Stimulated activated CD8-positive, alpha-beta memory T cell treated with anti-CD3 and anti-CD28 coated beads, Interleukin-7, amount 100 ng/mL, for 1 hour (primary cell): ENCODE measurements around the gene FRMPD3.
"Not testable (repeated sequence)": the region's sequence is repeated elsewhere in the genome, so short reads cannot be mapped to it uniquely, and the experiment has no call there.

Source experiments
- DNase-seq, 2 donors: peaks; one replicate each; pipeline ENCODE4 v3.0.0-alpha.2; 2020; ENCODE audit warnings: low read depth in 2 of 2

FRMPD3 gene

DNA sequence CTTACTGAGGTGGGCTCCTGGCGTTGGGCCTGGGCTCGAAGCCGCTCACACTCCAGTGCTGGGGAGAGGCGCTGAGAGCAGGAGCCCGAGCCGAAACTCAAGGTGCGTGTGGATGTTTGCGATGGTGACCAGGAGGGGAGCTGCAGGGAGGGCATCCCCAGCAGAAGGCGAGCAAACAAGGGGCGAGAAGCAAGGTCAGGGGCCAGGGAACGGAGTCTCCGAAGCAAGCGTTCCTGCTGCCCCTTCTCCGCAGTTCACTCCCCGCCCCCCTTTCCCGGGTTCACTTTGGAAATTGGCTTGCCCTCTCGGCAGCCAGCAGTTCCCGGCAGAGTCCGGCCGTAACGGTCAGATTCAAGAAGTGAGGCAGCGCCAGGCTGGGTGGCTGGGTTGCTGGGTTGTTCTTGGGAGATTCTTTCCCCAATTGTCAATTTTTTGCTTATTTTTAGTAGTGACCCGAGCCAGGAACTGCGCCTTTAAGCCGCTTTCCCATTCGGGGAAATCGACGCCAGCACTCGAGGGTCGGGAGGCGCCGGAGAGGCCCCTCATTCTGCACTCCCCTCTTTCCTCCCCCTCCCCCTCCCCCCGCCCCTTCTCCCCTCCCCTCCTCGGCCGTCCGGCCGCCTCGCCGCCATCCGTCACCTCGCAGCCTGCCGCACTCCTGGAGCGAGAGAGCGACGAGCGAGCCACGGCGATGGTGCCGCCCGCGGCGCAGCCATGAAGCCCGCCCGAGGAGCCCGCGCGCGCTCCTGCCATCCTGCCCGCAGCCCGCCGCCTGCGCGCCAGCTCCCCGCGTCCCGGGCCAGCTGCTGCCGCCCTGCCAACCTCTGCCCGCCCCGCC, at the start of gene FRMPD3:
Gene FRMPD3, plus strand, starts transcription at position 655 of the 838 bp plus-strand sequence. CDS start 76,937 bp downstream, outside the sequence.
- no peak for DNase-seq

DNA sequence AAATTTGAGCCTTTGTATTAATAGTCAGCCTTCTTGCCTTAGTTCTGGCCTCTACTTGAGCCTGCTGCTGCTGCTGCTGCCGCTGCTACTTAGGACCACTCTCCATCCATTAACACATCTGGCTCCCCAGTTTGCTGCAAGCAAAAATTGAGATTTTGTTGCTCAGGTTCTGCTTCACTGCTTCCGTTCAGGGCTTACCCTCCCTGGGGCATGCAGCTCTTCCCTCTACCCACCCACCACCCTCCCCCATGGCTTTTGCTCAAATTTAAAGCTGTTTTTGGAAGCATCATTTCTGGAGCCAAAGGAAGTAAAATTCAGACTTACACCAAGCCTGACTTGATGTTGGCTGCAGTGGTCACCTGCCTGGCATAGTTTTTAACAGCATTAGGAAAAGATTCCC, 28.9 kb upstream of the FRMPD3 start:
- DNase-seq: no peak

DNA sequence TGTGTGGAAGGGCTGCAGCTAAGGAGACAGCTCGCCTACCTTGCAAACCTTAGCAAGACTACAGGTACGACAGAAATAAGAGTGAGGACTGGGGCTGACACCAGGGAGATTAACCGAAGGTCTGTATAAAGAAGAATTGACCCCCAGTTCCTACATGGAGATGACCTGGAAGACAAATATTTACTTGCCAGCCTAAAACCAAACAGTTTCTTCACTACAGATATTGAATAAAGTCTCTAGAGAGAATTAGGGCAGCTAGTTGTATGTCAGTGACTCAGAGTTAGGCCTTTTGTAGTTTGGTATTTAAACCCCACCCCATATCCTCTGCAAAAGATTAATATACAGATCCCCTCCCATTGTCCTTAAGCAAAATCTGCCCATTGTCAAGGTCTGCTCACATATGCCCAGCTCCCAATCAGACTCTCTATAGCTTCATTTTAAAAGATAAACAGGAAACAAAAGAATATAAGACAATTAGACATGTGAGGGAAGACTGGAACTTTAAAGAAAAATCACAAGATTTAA, 28.1 kb upstream of the FRMPD3 start:
- no peak for DNase-seq

DNA sequence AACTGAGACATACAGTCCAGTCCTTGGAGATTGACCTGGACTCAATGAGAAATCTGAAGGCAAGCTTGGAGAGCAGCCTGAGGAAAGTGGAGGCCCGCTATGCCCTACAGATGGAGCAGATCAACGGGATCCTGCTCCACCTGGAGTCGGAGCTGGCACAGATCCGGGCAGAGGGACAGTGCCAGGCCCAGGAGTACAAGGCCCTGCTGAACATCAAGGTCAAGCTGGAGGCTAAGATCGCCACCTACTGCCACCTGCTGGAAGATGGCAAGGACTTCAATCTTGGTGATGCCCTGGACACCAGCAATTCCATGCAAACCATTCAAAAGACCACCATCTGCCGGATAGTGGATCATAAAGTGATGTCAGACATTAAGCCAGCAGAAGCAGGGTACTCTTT, 20.4 kb upstream of the FRMPD3 start:
- no peak for DNase-seq

DNA sequence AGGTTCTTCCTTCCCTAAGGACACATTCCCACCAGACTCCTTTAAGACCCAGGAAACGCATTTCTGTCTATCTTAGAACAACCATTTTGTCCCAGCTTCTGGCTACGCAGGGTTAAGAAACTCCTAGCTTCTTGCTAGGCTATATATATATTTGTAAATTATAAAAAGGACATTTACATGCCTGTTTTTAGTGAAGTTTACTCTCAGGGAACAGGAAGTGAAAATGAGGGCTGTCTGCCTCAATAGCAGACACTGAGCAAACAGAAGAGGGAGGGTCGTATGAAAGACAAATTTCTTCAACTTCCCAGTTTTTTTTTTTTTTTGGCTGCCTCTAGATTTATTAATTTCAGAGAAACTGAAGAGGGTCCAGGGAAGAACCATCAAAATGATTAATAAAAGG, 9.3 kb upstream of the FRMPD3 start:
- no peak for DNase-seq

DNA sequence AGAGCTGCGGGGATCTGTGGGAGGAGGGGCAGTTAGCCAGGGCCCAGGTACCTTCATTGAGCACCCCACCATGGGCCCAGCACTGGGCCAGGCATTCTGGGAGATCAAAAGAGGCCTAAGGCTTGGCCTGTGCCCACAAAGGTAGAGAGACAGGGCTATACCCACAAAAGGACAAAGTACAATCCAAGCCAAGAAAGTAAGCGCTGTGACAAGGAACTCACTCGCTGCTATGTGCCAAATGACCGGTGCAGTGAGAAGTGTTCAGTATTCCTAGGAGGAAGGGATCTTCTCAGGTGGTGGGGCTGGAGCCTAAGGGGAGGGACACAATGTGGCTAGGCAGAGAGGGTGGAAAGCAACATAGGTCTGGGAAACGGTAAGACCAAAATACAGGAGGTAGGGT, 8.8 kb upstream of the FRMPD3 start:
- no peak for DNase-seq

DNA sequence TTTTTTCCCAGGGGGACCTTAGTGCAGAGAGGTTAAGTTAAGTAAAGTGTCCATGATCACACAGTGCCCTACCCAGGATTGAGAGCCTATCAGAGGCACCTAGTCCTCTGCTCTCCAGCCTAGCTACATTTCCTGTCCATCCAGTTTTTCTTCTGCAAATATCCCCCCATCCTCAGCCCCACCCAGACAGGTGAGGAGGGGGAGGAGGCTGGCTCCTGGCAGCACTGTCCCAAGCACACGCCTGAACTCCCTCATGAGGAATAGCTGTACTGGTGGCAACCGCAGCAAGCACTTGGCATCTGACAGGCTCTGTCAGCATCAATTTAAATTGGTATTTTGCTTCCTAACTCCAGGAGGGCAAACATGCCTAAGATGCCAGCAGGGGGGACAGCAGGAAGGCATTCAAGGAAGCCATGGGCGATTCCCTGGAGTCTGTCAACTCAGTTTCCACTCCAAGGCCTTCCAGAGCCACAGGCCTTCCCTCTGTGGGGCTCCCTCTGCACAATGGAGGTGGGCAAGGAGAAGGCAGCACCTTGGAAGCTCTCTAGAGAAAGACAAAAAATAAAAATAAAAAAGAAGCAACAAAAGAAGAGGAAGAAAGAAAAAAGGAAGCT, 6.4 kb upstream of the FRMPD3 start:
- no peak for DNase-seq

DNA sequence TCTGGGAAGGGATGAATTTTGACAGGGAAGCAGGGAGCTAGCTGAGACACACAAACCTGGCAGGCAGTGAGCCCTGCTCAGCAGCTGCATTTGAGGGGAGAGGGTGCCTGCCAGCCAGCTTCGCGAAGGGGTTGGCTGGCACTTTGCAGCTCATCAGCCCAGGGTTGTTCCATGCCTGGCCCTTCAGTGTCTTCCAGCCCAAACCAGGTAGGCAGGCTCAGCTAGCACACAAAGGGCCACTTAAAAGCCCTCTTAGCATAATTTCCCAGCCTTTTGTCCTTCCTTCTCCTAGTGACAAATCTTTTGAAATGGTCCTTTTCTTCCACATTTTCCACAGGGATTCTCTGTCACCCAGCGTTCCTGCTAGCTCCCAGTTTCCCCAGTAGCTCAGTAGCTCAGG, 4.3 kb upstream of the FRMPD3 start:
- no peak for DNase-seq

DNA sequence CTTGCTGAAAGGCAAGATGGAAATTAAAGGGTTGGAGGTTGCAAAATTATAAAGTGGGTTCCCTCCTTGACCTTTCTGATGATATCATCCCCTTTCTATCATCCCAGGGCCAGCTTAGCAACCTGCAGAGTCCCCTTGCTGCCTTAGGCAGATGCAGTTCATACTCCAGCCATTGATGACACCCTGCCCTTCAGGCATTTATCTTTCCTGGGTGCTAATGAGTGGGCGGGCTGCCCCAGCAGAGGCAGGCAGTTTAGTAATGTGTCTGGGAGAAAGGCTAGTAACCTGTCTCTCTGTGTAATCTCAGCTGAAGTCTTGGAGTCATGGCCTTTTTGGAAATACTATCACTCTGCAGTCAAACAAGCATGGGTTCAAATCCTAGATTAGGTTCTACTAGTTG, 3.8 kb upstream of the FRMPD3 start:
- DNase-seq: no peak

DNA sequence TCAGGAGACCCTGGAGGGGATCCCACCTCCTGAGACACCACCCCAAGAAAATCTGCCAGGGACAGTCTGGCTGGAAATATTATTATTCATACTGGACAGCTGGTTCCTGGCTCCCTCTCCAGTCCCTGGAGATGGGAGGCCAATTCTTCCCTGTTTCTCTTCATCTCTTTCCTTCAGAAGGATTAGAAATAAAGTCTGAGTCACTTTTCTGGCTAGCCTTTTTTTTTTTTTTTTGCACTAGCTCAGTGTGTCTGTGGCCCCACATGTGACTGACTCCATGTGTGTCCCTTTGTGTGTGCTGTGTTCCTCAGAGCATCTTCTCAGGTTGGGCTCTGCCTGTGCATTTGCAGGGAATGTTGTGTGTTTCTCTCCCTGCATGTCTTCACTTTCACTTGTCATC, 1.8 kb upstream of the FRMPD3 start:
- DNase-seq: no peak

DNA sequence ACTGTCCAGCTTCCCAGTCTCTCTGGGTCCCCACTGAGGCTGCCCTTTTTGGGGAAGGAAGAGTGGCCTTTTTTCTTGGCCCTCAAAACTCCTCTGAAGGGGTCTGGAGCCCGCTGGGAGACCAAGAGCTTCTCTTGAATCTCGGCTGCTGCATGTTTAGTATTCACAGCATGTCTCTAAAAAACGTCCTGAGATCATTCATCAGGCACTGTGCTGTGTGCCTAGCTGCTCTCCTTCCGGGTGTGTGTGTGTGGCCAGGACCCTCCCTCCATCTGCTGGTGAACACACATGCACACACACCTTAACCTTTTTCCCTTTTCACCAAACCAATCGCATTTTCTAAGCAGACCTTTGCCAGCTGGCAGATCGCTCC, 841 bp upstream of the FRMPD3 start:
- no peak for DNase-seq

DNA sequence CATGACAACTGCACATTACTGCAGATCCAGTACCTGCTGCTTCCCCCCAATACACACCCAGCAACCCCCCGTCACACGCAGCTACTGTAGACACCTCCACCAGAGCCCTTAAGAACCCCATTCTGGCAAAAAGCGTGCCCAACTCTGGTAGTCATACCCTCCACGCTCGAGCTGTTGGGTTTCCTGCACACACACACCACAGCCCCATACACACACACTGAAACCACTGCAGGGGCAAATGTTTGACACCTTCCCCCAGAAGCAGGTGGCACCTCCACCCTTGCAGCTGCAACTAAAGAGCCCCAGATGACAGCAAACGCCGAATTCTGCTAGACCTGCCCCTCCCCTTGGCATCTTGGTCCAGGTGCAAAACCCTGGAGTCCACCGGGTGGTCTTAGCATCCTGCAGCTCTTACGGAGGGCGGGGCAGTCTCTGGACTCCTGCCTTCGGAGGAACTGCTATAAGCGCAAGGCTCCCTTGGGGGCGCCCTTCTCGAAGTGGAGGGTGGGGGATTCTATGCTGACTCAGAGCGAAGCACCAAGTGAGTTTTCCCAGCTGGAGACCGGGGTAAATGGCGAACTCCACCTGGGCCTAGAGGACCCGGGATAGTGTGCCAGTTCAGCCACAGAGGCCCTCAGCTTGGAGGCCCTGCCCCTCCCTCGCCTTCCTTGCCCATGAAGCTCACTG, 1.5 kb downstream of the FRMPD3 start:
- peak in 1 of 2 donors; percentile 11 for DNase-seq

DNA sequence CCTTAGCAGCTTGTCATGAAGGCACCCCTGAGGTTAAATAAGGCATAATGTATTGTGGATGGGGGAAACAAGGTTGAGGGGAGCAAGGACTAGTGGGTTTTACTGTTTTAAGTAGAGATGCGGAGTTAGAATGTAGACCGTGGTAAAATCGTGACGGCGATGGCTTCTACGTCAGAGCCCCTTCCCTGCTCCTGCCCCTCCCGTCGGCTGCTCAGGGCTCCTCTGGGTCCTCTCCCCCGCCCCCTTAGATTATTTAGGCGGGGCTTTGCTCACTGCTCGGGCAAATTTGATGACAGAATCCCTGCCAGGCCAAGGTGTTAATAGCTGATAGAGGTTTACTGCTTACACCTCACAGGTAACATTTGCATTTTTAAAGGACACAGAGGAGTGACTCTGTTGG, 2.3 kb downstream of the FRMPD3 start:
- no peak for DNase-seq

DNA sequence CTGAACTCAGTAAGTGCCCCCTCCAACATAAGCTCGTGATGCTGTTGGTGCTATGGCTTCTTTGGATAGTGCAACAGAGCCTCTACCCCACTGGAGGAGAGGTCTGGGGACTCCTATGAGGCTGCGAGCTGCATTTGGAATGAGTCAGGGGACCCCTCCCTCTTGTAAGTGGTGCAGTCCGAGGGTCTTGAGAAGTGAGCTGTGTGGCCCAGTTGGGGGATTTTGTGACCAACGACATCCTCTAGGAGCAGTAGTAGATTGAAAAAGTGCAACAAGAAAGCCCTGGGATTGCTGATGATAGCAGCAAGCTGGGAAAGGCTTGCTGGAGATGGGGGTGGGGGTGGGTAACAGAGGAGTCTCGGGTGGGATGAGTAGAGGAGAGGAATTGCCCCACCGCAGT, 3.1 kb downstream of the FRMPD3 start:
- DNase-seq: no peak

DNA sequence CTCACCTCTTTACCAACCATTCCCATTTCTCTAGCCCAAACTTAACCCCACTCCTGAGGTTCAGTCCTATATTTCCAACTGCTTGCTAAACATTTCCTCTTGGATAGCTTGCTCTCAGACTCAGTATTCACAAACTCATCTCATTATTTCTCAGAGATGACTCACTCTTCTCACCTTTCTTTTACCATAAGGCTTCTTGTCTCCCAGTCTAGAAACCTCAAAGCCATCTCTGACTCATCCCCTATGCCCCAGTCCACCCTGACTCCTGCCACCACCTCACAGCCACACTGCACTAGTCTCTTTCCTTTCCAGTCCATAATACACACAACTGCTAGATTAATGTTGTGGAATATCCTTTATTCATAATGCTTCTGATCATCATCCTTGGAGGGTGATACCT, 4.8 kb downstream of the FRMPD3 start:
- DNase-seq: no peak

DNA sequence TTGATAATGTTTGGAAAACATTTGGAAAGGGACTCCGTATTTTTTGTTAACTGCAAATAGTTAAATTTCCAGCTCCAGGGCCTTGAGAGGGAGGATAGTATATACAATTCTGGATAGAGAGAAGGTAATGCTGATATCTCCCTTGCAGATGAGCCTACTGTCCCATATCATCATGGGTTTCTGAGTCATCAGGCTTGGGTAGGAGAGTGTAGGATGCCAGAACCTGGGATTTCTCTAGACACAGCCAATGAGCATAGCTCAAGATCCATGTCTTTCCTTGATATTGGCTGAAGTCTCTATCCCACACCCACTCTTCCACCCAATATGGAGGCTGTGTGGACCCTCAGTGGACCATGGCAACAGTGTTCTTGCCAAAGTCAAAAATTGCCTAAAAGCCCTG, 7.8 kb downstream of the FRMPD3 start:
- no peak for DNase-seq

DNA sequence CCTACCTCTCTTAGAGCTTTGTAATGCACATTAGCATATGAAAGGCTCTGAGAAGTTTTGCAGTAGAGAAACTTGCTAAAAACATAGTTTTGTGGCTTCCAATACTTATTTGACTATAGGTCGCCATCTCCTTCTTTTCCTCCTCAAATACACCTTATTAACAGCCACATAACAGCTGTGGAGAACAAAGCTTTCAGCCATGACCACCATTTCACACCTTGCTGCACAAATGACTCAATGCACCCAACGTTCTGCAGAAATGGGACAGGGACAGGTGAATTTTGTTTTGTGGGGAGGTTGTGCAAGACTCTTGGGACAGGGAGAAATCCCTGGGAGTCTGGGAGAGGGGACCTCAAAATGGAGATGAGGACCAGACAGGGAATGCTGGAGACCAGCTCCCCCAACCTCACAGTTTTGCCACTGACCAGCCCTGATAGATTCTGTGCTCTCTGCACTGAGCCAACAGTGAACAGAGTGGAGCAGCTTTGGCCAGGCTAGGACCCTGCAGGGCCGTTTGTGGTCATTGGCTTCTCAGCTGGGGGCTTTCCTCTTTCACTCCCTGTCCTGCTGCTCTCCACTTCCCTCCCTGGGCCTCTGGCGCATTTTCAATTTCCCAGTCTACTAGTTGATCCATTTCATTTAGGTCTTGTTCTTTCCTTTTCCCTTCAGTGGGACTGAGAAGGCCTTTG, 16.6 kb downstream of the FRMPD3 start:
- DNase-seq: no peak

DNA sequence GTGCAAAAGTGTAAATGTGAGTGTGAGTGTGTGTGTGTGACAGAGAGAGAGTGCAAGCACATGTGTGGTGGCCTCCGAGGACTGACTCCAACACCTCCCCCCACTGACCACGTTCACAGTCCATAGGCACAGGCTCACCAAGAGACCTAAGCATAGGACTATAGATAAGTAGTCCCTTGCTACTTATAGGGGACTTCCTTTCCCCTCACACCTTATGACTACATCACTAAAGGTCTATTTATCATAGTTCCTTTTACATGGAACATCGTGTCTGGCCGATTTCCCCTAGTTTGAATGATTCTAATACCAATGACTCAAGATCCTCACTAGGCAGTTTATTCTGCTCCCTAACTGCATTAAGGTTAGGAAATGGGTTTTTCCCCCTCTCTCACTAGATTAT, 17.8 kb downstream of the FRMPD3 start:
- DNase-seq: no peak

DNA sequence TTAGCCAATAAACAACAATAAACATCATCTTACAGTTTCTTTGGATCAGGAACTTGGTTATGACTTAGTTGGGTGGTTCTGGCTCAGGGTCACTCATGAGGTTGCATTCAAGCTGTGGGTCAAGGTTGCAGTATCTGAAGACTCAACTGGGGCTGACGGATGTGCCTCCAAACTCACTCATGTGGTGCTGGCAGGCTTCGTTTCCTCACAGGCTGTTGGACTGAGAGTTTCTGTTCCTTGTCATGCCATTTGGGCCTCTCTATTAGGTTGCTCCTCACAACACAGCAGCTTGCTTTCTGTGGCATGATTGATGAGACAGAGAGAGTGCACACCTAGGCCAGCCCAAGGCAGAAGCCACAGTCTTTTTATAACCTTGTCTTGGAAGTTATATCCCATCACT, 20.7 kb downstream of the FRMPD3 start:
- DNase-seq: no peak

DNA sequence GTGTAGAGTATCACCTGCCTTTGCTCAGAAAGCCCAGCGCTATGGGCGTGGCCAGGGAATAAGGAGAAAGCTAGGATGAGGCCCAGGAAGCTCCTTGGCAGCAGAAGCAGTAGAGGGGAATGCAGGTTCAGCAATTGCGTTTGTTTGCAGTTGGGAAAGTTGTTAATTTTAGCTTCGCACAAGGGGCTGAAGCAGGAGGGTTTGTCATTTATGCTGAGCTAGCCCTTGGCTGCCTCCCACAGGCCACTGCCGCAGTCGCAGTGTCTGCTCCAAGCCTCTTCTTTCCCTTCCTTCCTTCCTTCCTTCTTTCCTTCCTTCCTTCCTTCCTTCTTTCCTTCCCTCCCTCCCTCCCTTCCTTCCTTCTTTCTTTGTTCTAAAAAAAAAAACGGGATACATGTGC, 21.5 kb downstream of the FRMPD3 start:
- DNase-seq: no peak

DNA sequence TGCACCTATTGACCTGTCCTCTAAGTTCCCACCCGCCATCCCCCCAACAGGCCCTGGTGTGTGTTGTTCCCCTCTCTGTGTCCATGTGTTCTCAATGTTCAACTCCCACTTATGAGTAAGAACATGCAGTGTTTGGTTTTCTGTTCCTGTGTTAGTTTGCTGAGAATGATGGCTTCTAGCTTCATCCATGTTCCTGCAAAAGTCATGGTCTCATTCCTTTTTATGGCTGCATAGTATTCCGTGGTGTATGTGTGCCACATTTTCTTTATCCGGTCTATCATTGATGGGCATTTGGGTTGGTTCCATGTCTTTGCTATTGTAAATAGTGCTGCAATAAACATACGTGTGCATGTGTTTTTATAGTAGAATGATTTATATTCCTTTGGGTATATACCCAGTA, 22.0 kb downstream of the FRMPD3 start:
- not testable (repeated sequence) for DNase-seq

DNA sequence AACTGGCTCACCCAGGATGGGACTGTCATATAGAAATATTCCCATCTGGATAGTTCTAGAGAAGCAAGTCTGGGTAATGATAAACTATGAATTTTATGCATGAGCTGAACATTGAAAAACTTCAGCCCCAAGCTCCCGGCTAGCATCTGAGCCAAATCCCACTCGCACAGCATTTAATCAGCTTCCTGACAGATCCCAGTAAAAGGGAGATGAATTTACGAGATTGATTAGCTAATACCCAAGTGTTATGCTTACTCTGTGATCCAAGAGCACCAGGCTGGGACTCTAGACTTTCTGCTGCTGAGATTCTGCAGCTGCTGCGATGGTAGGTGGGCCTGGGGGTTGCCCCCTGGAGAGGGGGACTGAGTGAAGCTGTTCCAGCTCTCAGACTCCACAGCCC, 28.0 kb downstream of the FRMPD3 start:
- no peak for DNase-seq
